ENCODE results near the gene CORO6.

Gene CORO6

DNA sequence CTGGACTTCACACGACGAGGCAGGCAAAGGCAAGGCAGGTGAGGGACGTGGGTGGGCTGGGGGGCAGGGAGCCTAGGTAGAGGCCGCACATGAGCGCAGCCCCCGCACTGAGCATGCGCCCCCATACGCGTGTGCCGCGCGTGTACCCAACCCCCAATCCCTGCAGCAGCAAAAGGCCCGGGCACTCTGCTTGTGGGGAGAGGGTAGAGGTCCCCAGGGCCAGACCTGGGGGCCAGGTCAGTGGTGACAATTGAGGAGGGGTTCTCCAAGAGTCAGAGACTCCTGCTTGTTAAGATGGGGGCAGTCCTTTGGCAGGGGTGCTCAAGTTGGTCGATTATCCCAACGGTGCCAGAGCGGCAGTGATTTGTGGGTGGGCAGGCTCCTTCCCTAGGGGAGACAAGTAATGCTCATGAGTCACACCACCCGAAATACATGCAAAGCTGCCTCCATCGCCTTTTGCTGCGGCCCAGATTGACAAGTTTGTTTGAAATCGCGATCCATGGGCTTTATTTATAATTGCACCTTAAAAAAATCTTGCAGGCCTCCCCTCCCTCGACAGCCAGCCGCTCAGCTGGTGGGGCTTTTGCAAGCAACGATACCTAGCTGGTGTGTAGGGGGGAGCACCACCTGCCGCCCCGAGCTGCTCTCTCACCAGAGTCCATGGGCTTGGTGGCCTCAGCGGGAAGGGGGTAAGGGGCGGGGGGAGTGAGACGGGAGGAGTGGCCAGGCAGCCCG is 32.1 kb downstream of the CORO6 start:
- peak; percentile 42 for DNase-seq (ENCODE audit: low read depth)

DNA sequence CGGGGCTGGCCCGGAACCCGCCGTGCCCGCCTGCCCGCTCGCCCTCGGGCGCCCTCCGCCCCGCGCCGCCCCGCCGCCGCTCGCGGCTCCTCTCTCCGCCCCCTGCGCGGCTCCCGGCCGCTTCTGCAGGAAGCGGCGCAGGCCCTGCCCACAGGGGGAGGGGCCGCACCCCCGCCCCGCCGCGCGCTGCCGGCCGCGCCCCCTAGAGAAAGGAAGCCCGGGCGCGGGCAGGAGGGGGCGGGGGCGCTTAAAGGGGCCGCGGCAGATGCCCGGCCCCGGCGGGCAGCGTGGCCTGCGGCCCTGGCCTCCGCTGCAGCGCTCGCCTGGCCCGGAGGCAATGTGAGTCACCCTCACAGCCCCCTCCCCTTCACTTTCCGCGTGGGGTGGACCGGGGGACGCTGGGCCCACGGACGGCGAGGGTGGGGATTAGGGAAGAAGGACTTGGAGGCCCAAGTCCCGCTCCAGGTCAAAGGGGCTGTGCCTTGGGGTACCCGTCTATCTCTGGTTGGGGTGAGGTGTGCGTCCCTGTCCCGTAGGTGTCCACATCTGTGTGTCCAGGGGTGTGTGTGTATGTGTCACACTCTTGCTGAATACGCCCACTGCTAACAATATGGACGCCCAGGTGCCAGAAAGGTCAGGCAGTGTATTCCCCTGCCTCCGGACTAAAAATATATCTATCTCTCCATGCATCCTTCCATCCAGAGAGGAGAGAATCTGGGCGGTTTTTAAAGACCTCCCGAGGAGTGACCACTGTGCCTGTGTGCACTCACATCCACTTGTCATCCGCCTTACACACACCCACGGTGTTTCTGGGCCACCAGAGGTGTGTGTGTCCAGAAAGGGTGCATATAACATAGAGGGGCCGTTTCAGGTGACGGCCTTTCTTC is 32.9 kb downstream of the CORO6 start, which contains the start of gene GIT1:
Gene GIT1, minus strand, starts transcription at position 125 of the 887 bp plus-strand sequence. CDS start 270 bp downstream, outside the sequence.
- DNase-seq (ENCODE audit: low read depth), result peak; percentile 83

- DNase-seq (ENCODE audit: low read depth), result no peak
These were observed 33.9 kb downstream of the CORO6 start for GRCh38 chr17:29588562-29589411.

DNA sequence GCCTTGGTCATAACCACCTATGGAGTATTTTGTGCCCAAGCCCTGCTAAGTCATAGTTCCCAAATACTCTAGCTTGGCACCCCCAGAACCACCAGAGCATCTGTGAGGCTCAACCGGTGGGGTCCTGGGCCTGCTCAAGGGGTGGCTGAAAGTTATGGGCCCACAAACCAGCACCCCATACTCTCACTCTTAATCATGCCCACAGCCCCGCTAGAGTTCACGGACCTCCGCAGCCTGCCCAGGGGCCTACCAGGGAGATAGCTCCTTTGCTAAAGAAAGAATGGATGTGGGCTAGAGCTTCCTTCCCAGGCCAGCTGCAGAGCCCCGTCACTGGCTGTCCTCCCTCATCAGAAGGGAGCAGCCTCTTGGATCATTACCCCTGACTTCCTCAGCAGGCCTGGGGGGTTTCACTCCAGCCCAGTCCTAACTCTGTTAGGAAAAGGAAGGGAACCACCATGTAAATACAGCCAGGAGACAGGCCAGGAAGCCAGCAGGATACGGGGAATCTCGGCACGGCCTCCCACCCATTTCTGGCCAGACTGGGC is 34.6 kb downstream of the CORO6 start:
- no peak for DNase-seq (ENCODE audit: low read depth)

DNA sequence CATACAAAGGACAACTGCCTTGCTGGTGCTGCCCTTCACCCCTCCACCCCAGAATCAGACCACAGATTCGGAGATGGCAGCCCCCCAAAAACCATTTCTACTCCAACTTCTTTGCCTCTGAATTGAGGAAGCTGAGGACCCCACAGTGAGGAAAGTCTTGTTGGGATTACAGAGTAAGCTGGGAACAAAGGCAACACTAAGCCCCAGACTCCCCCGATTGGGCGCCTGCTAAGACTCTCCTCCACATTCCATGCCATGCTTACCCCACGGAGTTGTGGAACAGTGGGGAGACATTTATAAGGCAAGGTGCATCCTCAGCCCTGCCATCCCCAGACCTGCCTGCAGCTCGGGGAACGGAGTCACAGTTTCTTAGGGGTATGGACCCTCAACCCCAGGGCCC is 35.1 kb downstream of the CORO6 start:
- DNase-seq (ENCODE audit: low read depth), result no peak

DNA sequence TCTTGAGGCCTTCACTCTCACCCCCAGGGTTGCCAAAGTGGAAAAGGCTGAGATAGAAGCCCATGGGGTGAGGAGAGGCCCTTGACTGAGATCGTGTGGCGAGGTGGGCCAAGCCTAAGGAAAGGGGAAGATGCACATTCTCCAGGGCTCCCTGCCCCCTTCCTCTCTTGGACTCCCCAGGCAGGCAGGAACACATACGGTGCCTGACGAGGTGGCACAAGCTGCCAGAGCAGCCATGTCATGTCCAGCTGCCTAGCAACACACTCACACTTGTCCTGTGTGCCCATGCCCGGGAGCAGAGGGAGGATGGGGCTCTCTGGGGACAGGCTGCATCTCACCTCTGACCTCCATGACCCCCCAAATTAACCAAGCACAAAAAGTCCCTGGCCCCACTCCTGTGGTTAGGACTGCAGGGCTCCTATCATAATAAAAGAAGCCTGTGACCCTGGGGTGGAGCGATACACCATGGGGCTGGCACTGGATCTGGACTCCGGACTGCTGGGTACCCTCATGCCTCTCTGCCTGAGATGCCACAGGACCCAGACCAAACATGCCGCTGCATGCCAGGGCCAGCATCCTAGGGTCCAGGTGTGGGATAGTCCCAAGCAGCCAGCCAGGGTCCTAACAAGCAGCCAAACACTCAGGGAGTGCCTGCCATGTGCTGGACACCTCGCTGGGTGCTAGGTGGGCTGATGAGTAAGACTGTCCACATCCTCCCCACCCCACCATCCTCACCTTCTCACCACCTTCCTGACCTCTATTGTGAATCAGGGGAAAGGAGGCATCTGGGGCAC is 35.8 kb downstream of the CORO6 start:
- no peak for DNase-seq (ENCODE audit: low read depth)

GRCh38 chr17:29585080-29585751 is 37.5 kb downstream of the CORO6 start:
- no peak for DNase-seq (ENCODE audit: low read depth)

- DNase-seq (ENCODE audit: low read depth), result no peak
These were observed 38.1 kb downstream of the CORO6 start for GRCh38 chr17:29584452-29585079.

- no peak for DNase-seq (ENCODE audit: low read depth)
These were observed 39.1 kb downstream of the CORO6 start for GRCh38 chr17:29583324-29584248.

GRCh38 chr17:29582772-29583171 is 39.9 kb downstream of the CORO6 start:
- DNase-seq (ENCODE audit: low read depth), result no peak

DNA sequence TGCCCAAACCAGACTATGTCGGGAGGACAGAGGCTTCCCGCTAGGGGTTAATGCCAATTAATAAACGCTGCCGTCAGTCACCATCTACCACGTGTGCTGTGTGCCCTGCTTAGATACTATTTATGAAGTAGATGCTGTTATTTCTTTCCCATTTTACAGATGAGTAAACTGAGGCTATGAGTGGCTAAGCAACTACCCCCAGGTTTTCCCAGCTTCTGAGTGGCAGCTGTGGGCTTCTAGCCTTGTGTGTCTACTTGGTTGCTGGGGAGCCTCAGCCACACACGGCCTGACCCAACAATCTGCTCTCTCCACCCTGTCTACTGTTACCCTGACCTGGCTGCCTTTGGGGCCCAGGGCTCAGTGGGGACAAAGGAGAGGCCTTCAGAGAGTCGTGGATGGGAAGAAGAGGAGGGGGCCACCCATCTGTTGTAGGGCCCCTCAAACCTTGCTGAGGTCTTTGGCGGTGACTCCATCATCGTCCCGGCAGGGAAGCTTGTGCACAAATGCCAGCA is 40.4 kb downstream of the CORO6 start:
- no peak for DNase-seq (ENCODE audit: low read depth)

DNA sequence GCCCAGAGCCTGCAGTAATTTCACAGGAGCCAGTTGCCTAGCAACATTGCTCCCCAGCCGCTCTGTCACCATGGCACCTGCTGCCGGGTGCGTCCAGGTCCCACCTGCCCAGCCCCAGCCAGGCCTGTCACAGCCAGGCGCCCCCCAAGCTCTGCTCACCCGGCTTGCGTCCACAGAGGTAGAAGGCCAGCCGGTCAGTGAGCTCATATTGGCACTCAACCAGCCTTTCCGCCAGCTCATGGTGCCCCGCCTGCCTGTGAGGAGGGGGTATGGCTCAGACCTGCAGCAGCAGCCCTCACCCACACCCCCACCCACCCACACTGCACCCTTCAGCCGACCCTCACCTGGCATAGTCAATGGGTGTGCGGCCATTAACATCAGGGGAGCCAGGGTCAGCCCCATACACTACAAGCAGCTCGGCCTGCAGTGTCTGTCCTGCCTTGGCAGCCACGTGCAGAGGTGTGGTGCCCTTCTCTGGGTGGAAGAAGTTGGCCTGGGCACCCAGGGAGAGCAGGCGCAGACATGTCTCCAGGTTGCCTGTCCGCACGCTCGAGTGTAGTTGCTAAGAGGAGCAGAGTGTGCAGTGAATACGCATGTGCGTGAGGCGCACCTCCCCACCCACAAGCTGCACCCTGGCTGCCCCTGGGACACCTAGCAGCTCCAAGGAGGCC is 41.0 kb downstream of the CORO6 start:
- DNase-seq (ENCODE audit: low read depth), result no peak

DNA sequence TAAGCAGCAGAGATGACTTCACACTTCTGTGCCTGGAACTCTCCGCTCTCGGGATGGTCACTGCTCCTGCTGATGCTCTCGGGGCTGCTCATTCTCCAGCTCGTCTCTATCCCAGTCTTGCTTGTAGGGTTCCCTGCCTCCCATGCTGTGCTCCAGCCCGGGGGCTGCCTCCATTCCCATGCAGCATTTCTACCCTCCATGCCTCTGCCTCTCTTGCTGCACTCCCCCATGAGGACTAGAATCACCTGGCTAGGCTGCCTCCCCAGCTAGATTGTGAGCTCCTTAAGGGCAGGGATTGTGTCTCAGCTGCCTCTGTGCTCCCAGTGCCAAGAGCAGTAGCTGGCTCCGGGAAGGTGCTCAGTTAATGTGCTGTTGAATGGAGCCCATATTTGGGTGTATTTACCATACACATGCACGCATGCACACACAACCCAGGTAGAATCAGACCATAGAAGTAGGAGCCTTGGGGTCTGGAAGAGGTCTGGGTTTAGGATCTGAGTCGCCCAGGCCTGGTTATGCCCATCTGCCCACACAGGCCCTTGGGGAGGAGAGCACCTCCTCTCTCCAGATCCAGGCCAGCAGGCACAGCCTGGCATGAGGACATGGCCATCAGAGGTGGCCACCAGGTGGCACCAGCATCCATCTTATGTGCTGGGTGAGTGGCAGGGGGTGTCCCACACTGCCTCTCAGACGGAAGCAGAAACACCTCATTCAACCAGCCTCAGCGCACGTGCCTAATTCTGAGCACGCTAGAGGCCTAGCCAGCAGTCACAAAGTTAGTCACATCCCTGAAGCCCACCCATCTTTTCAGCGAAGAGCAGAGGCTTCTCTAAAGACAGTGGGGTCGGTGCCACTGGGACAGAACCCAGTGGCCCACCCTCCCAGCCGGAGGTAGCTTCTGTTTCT is 42.6 kb downstream of the CORO6 start:
- DNase-seq (ENCODE audit: low read depth), result peak; percentile 69

GRCh38 chr17:29578626-29579485 is 43.9 kb downstream of the CORO6 start:
- DNase-seq (ENCODE audit: low read depth), result no peak

GRCh38 chr17:29577385-29578211 is 45.1 kb downstream of the CORO6 start:
- DNase-seq (ENCODE audit: low read depth), result peak; percentile 77

All from fibroblast of gingiva (primary cell).